ENCODE results near the gene CDKAL1. TPM values are rescaled to one million over a fixed set of nuclear protein-coding genes. Genes with fewer than 3 reads are reported as not detected.

Gene CDKAL1
- total RNA-seq, 1 donor from 2014 or later: 9.6 TPM

DNA sequence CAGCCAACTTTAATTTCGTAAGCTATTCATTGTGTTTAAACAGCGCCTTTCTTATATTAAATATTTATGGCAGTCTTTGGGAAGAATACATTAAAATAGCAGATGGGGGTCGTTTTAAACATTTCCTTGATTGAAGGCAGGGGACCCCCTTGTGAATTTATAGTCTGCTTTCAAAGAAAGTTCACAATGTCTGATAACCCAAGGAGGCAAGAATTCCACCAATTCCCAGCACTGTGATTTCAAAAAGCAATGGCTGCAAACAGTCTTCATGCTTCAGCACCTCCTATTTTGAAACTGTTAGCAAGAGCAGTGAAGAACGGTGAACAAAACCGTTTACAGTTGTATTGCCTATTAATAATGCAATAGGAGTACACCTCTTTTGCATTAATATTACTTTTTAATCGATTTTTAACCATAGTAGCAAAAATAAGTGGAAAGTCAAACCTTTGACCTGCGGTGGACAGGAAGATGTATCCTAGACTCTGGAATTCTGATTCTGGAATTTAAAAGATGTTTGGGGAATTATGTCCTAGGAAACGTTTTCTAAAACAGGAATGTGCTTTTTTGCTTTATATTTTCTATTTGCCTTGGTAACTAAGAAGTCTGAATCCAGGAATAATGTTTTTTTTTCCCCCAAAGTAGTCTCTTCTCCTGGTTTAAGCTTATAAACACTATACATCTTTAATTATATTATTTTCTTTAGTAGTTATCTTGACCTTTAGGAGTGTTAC is 393.0 kb downstream of the CDKAL1 start:
- Mint-ChIP-seq H3K4me3 (ENCODE audit: unreplicated experiment) (no peak overlapping the region), H3K9me3 (ENCODE audit: low read depth) (no peaks in the 10 kb centered on the region), H3K27me3 (ENCODE audit: low read depth) (no peaks in the 10 kb centered on the region), H3K27ac (ENCODE audit: unreplicated experiment) (no peak overlapping the region), H3K4me1 (ENCODE audit: low read depth) (peaks cover 19% of the 10 kb centered on the region), H3K36me3 (ENCODE audit: low read depth) (no peaks in the 10 kb centered on the region)
- DNase-seq (ENCODE audit: low spot score): no peak
- TF ChIP-seq, protein P1, sequence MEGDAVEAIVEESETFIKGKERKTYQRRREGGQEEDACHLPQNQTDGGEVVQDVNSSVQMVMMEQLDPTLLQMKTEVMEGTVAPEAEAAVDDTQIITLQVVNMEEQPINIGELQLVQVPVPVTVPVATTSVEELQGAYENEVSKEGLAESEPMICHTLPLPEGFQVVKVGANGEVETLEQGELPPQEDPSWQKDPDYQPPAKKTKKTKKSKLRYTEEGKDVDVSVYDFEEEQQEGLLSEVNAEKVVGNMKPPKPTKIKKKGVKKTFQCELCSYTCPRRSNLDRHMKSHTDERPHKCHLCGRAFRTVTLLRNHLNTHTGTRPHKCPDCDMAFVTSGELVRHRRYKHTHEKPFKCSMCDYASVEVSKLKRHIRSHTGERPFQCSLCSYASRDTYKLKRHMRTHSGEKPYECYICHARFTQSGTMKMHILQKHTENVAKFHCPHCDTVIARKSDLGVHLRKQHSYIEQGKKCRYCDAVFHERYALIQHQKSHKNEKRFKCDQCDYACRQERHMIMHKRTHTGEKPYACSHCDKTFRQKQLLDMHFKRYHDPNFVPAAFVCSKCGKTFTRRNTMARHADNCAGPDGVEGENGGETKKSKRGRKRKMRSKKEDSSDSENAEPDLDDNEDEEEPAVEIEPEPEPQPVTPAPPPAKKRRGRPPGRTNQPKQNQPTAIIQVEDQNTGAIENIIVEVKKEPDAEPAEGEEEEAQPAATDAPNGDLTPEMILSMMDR (IDR thresholded peaks at IDR 0.05): no peak

DNA sequence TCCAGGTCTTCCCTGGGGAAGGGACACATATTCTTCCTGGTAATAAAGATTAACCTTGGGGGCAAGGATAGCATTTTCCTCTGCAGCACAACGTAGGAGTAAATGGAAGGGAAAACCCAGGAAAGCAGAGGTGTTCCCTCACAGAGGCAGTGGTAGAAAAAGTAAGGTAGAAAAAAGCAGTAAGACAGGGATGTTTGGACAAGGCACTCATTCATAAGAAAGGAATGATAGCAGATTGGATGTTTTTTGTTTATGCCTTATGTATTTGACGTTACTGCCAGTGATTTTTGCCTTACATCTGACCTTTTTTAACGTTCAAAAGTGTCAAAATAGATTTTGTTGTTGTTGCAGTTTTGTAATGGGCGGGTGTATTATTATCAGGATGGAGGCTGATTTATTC is 395.0 kb downstream of the CDKAL1 start:
- Mint-ChIP-seq H3K27ac (ENCODE audit: unreplicated experiment) (no peak overlapping the region), H3K4me1 (ENCODE audit: low read depth) (peaks cover 19% of the 10 kb centered on the region), H3K4me3 (ENCODE audit: unreplicated experiment) (no peak overlapping the region), H3K36me3 (ENCODE audit: low read depth) (no peaks in the 10 kb centered on the region), H3K9me3 (ENCODE audit: low read depth) (no peaks in the 10 kb centered on the region), H3K27me3 (ENCODE audit: low read depth) (no peaks in the 10 kb centered on the region)
- no peak for DNase-seq (ENCODE audit: low spot score)
- TF ChIP-seq, protein P1 (IDR thresholded peaks at IDR 0.05): no peak

DNA sequence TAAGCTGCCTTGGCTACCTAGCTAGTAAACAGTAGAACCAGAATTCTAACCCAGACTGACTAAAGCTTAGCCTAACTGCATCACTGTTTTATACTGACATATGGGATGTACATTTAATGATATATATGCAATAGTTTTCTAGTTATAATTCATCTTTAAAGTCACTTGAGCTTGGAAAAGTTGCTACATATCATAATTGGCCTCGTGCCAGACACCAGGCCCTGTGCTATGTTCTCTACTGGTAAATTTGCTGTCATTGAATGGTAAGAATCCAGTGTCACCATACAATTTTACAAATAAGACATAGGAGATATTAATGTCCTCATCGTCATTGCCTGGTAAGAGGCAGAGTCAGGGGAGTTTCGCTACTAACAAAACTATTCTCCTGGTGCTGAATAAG is 396.8 kb downstream of the CDKAL1 start:
- TF ChIP-seq, protein P1 (IDR thresholded peaks at IDR 0.05): no peak
- no peaks in the 10 kb centered on the region for H3K27me3 Mint-ChIP-seq (ENCODE audit: low read depth)
- H3K4me3 Mint-ChIP-seq (ENCODE audit: unreplicated experiment): no peak overlapping the region
- peaks cover 17% of the 10 kb centered on the region for H3K4me1 Mint-ChIP-seq (ENCODE audit: low read depth)
- no peak overlapping the region for H3K27ac Mint-ChIP-seq (ENCODE audit: unreplicated experiment)
- no peaks in the 10 kb centered on the region for H3K9me3 Mint-ChIP-seq (ENCODE audit: low read depth)
- DNase-seq (ENCODE audit: low spot score): no peak
- H3K36me3 Mint-ChIP-seq (ENCODE audit: low read depth): no peaks in the 10 kb centered on the region

DNA sequence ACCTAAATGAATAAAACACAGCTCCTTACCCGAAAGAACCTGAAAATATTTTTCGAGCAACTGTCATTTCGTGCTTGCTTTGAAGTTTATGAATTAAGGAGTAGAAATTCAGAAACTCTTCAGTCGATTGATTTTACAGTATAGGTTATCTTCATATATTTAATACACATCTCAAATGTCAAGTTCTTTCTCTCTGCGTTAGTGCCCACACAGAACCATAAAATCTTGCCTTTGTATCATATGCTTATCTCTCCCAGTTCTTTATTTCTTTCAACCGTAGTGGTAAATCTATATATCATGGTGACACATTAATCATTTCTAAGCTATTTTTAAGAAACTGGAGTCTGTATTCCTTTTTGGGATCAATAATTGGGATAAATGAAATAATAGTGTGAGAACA is 397.5 kb downstream of the CDKAL1 start:
- Mint-ChIP-seq H3K4me1 (ENCODE audit: low read depth) (peaks cover 16% of the 10 kb centered on the region), H3K4me3 (ENCODE audit: unreplicated experiment) (no peak overlapping the region), H3K27me3 (ENCODE audit: low read depth) (no peaks in the 10 kb centered on the region), H3K27ac (ENCODE audit: unreplicated experiment) (no peak overlapping the region), H3K36me3 (ENCODE audit: low read depth) (no peaks in the 10 kb centered on the region), H3K9me3 (ENCODE audit: low read depth) (no peaks in the 10 kb centered on the region)
- DNase-seq (ENCODE audit: low spot score): no peak
- TF ChIP-seq, protein P1 (IDR thresholded peaks at IDR 0.05): no peak

DNA sequence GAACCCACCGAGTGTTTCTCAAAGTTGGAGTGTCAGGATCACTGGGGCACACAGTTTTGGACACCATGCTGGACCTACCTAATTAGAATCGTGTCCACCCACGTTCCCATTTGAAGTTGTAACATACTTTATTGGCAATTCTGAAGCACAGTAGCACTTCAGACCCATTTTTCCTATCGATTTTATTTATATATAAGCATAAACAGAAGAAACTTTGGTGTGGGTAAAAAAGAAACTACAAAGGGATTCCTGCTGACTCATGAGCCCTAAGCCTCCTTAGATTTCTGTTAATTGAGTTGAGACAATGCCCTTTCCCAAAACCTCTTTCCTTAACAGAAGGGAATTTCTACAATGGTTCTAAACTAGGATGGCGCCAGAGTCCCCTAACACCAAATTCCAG is 398.0 kb downstream of the CDKAL1 start:
- DNase-seq (ENCODE audit: low spot score): no peak
- no peak overlapping the region for H3K4me3 Mint-ChIP-seq (ENCODE audit: unreplicated experiment)

More for the DNA sequence above, 398.0 kb downstream of the CDKAL1 start:
- Mint-ChIP-seq H3K4me1 (ENCODE audit: low read depth) (peaks cover 14% of the 10 kb centered on the region), H3K36me3 (ENCODE audit: low read depth) (no peaks in the 10 kb centered on the region), H3K27ac (ENCODE audit: unreplicated experiment) (no peak overlapping the region), H3K9me3 (ENCODE audit: low read depth) (no peaks in the 10 kb centered on the region), H3K27me3 (ENCODE audit: low read depth) (no peaks in the 10 kb centered on the region)
- TF ChIP-seq, protein P1 (IDR thresholded peaks at IDR 0.05): no peak
